Endothelial cell (in vitro differentiated cells): ENCODE data around the gene SORD. TPM values are rescaled to one million over a fixed set of nuclear protein-coding genes. Genes with fewer than 3 reads are reported as not detected.

ENCODE experiments used
- DNase-seq: peaks from one replicate; pipeline ENCODE4 v3.0.0; 2021; ENCODE audit warnings: low spot score
- H3K27ac Mint-ChIP-seq: one replicate; pipeline ENCODE4 v1.8.0; 2021; ENCODE audit warnings: mixed read lengths, inconsistent platforms; ENCODE audit not compliant: unreplicated experiment
- H3K27me3 Mint-ChIP-seq: one replicate; pipeline ENCODE4 v1.8.0; 2021; ENCODE audit warnings: mild to moderate bottlenecking, moderate library complexity, mixed read lengths, inconsistent platforms; ENCODE audit not compliant: unreplicated experiment
- H3K36me3 Mint-ChIP-seq: one replicate; pipeline ENCODE4 v1.8.0; 2021; ENCODE audit warnings: mild to moderate bottlenecking, low read depth, mixed read lengths, inconsistent platforms; ENCODE audit not compliant: unreplicated experiment
- H3K4me1 Mint-ChIP-seq: one replicate; pipeline ENCODE4 v1.8.0; 2021; ENCODE audit warnings: mild to moderate bottlenecking, mixed read lengths, inconsistent platforms; ENCODE audit not compliant: unreplicated experiment
- H3K4me3 Mint-ChIP-seq: one replicate; pipeline ENCODE4 v1.8.0; 2021; ENCODE audit warnings: mild to moderate bottlenecking, mixed read lengths, inconsistent platforms; ENCODE audit not compliant: unreplicated experiment
- H3K9me3 Mint-ChIP-seq: one replicate; pipeline ENCODE4 v1.8.0; 2021; ENCODE audit warnings: mixed read lengths, inconsistent platforms; ENCODE audit not compliant: unreplicated experiment
- total RNA-seq: library from RNA; stranded (reverse); fragmentation: NEBNext Ultra II Directional; extraction: Animal tissue kit (Norgen Biotek cat#: 25700); gene quantifications from one replicate; pipeline ENCODE4 v1.2.1, GENCODE V29; 2021; ENCODE audit not compliant: unreplicated experiment
- TF ChIP-seq, protein P1 (sequence below): fragments of 200-600 bp; sonication (generic); IDR thresholded peaks from one replicate; pipeline ENCODE4 v1.5.0; 2021; ENCODE audit warnings: antibody characterized with exemption; ENCODE audit not compliant: unreplicated experiment

SORD gene
- total RNA-seq, 1 donor from 2014 or later: 16.9 TPM

DNA sequence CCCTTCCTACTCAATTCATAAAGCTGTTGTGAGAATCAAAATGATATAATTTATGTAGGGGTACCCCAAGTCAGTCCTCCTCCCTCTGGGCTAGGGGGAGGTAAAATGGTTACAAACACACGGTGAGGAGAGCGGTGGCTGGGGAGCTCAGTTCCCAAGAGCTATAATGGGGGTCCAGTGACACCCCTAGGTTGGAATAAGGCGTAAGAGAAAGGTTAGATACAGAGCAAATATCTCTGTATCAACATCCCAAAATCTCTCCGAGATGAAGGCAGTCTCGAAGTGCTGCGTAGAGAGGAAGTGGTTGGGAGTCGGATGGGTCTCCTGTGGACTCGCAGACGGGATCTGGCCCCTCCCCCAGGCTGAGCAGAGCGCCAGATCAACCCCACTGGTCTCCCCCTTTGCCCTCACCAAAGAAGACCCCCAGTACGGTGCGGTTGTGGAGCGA, 89.2 kb downstream of the SORD start:
- no peaks in the 10 kb centered on the region for H3K9me3 Mint-ChIP-seq
- DNase-seq: no peak
- H3K27me3 Mint-ChIP-seq: peaks cover 47% of the 10 kb centered on the region
- peak overlapping the region; percentile 42 for H3K4me3 Mint-ChIP-seq
- H3K36me3 Mint-ChIP-seq: peaks cover 3% of the 10 kb centered on the region
- peaks cover 17% of the 10 kb centered on the region for H3K4me1 Mint-ChIP-seq
- no peak overlapping the region for H3K27ac Mint-ChIP-seq
- TF ChIP-seq, protein P1, sequence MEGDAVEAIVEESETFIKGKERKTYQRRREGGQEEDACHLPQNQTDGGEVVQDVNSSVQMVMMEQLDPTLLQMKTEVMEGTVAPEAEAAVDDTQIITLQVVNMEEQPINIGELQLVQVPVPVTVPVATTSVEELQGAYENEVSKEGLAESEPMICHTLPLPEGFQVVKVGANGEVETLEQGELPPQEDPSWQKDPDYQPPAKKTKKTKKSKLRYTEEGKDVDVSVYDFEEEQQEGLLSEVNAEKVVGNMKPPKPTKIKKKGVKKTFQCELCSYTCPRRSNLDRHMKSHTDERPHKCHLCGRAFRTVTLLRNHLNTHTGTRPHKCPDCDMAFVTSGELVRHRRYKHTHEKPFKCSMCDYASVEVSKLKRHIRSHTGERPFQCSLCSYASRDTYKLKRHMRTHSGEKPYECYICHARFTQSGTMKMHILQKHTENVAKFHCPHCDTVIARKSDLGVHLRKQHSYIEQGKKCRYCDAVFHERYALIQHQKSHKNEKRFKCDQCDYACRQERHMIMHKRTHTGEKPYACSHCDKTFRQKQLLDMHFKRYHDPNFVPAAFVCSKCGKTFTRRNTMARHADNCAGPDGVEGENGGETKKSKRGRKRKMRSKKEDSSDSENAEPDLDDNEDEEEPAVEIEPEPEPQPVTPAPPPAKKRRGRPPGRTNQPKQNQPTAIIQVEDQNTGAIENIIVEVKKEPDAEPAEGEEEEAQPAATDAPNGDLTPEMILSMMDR: no peak

DNA sequence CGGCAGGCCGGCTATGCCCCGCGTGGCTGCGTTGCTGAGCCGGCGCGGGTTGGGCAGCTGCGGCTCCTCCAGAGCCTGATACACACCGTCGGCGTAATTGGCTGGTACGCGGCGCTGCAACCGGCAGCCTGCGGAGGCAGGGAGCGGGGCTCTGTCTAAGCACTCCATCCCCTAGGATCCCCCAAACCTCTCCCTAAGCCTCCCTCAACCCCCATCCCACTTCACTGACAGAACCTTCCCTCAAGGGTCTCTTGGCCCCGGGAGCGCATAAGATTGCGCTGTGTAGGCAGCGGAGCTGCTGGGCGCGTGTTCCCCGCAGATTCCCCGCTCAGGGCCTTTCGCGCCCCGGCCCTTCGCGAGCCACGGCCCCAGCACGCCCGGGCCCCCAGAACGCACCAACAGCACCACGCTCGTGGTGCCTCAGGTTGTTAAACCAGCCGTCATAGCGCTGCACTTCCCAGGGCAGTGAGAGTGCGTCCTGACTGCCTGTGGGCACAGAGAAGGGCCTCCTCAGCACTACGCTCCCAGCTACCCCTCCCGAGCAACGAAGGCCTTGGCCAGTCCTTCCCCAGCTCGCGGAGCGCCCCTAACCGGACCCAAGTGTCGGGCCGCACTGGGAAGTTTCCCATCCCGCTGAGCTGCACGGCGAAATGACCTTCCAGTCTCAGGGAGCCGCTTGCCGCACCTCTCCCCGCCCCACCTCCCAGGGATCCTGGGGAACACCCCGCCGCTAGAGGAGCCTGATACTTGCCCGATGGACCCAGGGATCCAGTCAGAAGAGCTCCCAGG, 89.8 kb downstream of the SORD start:
- Mint-ChIP-seq H3K27me3 (peaks cover 51% of the 10 kb centered on the region), H3K9me3 (no peaks in the 10 kb centered on the region), H3K36me3 (peaks cover 3% of the 10 kb centered on the region), H3K4me1 (peaks cover 19% of the 10 kb centered on the region), H3K27ac (no peak overlapping the region), H3K4me3 (peak overlapping the region; percentile 42)
- TF ChIP-seq, protein P1: no peak
- DNase-seq: peak; percentile 27

DNA sequence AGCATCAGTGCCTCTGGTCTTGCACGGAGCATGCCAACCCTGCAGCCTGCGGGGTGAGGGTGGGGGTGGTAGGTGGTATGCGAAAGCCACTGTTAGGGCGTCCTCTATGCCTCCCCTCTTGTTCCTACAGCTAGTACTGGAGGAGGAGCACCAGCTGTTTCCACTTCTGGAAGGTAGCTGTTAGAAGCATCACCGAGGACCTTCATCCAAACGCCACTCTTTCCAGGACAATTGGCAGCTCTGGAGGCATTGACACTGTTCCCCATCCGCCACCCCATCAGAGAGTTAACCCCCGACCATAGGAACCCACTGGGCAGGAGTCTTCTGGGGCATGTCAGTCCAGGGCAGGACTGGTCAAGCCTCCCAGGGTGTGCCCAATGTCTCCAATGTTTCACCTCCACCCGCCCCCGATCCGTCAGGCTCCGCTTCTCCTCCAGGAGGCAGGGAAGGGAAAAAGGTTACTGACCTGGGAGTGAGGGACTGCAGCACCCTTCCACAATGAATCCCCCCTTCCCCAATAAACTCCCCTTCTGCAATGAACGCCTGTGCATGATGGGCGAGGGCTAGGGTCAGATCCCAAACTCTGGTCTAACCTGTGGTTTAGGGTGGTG, 90.5 kb downstream of the SORD start:
- TF ChIP-seq, protein P1: no peak
- Mint-ChIP-seq H3K27ac (no peak overlapping the region), H3K4me3 (no peak overlapping the region), H3K36me3 (peaks cover 3% of the 10 kb centered on the region), H3K9me3 (no peaks in the 10 kb centered on the region), H3K27me3 (peaks cover 54% of the 10 kb centered on the region), H3K4me1 (peaks cover 22% of the 10 kb centered on the region)
- DNase-seq: no peak

DNA sequence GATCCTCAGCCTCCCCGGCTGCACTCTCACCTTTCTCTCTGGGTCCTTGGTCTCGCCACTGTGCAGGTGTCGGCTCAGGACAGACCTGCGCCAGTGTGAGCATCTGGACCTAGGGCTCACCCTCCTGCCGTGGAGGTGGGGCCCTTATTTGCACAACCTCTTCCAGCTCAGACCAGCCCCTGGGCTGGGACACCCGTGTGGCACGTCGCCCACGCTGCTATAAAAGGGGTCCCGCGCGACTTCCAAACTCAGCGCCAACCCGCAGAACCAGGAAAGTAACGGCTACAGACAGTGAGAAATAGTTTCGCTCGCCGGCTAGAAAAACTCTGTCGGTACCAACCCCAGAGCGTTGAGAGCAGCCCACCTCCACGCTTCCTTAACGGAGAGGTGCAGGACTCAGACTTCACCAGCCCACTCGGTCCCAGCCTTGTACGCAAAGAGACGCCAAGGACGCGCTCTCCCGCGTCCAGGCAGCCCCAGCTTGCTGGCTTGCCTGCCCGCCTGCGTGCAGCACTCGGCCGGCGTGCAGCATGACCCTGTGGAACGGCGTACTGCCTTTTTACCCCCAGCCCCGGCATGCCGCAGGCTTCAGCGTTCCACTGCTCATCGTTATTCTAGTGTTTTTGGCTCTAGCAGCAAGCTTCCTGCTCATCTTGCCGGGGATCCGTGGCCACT, 91.2 kb downstream of the SORD start, which contains the start of the genes DUOX2 and DUOXA2:
Gene DUOX2 (minus strand): TSS at position 97 of the 675 bp plus-strand sequence. CDS start 761 bp downstream, outside the sequence.
Gene DUOXA2 (plus strand): TSS at position 251 of the 675 bp plus-strand sequence. CDS start 280 bp downstream, at position 531.
- Mint-ChIP-seq H3K9me3 (no peaks in the 10 kb centered on the region), H3K27ac (no peak within 1 kb of the TSS), H3K4me1 (peaks cover 24% of the 10 kb centered on the region), H3K4me3 (no peak within 1 kb of the TSS), H3K36me3 (peaks cover 3% of the 10 kb centered on the region), H3K27me3 (peaks cover 55% of the 10 kb centered on the region)
- DNase-seq: no peak
- TF ChIP-seq, protein P1: no peak
